ENCODE measurements around the gene CFI.

DNA sequence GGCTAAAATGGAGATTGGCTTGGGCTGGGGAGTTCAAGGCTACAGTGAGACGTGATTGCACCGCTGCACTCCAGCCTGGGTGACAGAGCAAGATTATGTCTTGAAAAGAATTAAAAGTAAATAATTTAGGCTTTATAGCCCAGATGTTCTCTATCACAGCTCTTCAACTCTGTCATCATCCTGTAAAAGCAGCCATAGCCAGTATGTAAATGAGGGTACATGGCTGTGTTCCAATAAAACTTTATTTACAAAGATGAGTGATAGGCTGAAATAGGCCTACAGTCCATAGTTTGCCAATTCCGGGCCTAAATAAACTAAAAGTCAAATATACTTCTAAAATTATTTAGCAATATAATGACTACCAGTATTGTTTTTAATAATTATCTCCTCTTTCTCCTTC is 35.2 kb upstream of the CFI start:
- TF ChIP-seq, protein P1, sequence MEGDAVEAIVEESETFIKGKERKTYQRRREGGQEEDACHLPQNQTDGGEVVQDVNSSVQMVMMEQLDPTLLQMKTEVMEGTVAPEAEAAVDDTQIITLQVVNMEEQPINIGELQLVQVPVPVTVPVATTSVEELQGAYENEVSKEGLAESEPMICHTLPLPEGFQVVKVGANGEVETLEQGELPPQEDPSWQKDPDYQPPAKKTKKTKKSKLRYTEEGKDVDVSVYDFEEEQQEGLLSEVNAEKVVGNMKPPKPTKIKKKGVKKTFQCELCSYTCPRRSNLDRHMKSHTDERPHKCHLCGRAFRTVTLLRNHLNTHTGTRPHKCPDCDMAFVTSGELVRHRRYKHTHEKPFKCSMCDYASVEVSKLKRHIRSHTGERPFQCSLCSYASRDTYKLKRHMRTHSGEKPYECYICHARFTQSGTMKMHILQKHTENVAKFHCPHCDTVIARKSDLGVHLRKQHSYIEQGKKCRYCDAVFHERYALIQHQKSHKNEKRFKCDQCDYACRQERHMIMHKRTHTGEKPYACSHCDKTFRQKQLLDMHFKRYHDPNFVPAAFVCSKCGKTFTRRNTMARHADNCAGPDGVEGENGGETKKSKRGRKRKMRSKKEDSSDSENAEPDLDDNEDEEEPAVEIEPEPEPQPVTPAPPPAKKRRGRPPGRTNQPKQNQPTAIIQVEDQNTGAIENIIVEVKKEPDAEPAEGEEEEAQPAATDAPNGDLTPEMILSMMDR (IDR thresholded peaks at IDR 0.05), result no peak
- no peak for TF ChIP-seq EZH2 (IDR thresholded peaks at IDR 0.05; ENCODE audit: borderline replicate concordance, insufficient read depth, low read depth, low read length, poor library complexity, severe bottlenecking)
